Choroid plexus epithelial cell (primary cell): ENCODE data around the gene GOLGA2.

Source experiments
- DNase-seq: peaks from one replicate; pipeline ENCODE4 v3.0.0-alpha.2; 2010; ENCODE audit warnings: low read depth
- H3K4me3 ChIP-seq: 2 replicates; pipeline ENCODE4 v1.5.1; 2011; ENCODE audit warnings: low read depth, mild to moderate bottlenecking, control low read depth, low read length, moderate library complexity
- CTCF ChIP-seq: conservative IDR thresholded peaks from 2 replicates; pipeline ENCODE4 v1.5.1; 2011; ENCODE audit warnings: low read depth, mild to moderate bottlenecking, control low read depth, inconsistent platforms, low read length, moderate library complexity

The GOLGA2 gene

GRCh38 chr9:128304136-128304970 is 28.5 kb upstream of the GOLGA2 start:
- no peak for DNase-seq
- H3K4me3 ChIP-seq: no peak overlapping the region
- no peak for TF ChIP-seq CTCF

GRCh38 chr9:128298535-128299482 is 23.0 kb upstream of the GOLGA2 start:
- TF ChIP-seq CTCF: no peak
- no peak for DNase-seq
- no peak overlapping the region for H3K4me3 ChIP-seq

- H3K4me3 ChIP-seq: no peak overlapping the region
- no peak for TF ChIP-seq CTCF
- no peak for DNase-seq
These were observed 21.5 kb upstream of the GOLGA2 start for GRCh38 chr9:128297221-128297773.

- no peak for DNase-seq
- TF ChIP-seq CTCF: no peak
- H3K4me3 ChIP-seq: no peak overlapping the region
These were observed 20.8 kb upstream of the GOLGA2 start for GRCh38 chr9:128296340-128297220.

GRCh38 chr9:128294142-128294541 is 18.3 kb upstream of the GOLGA2 start:
- H3K4me3 ChIP-seq: no peak overlapping the region
- DNase-seq: no peak
- TF ChIP-seq CTCF: no peak

- H3K4me3 ChIP-seq: no peak overlapping the region
- DNase-seq: no peak
- no peak for TF ChIP-seq CTCF
These were observed 17.3 kb upstream of the GOLGA2 start for GRCh38 chr9:128293091-128293490.
